Esophagus muscularis mucosa (tissue), 4 donors: ENCODE results near the gene TMCC2. TPM values are rescaled to one million over a fixed set of nuclear protein-coding genes. Genes with fewer than 3 reads are reported as not detected.
"Not testable (repeated sequence)": the region's sequence is repeated elsewhere in the genome, so short reads cannot be mapped to it uniquely, and the experiment has no call there.

Experiments
- DNase-seq: peaks from one replicate; pipeline ENCODE4 v3.0.0-alpha.2; 2017; ENCODE audit errors: extremely low spot score
- H3K27ac ChIP-seq, 4 donors: fragments of 200-600 bp; sonication (generic); replicated peaks in 1 of 4; 1 replicate in 3 of 4; 2 replicates in 1 of 4; pipeline ENCODE4 v1.5.1; 2016 to 2019; ENCODE audit warnings: mild to moderate bottlenecking in 1 of 4
- H3K27me3 ChIP-seq, 4 donors: fragments of 200-600 bp; sonication (generic); one replicate each; pipeline versions ENCODE4 v1.5.1 to v1.6.0; 2016 to 2019
- H3K36me3 ChIP-seq, 4 donors: fragments of 200-600 bp; sonication (generic); one replicate each; pipeline ENCODE4 v1.5.1; 2016 to 2019
- H3K4me1 ChIP-seq, 4 donors: fragments of 200-600 bp; sonication (generic); one replicate each; pipeline ENCODE4 v1.5.1; 2016 to 2019
- H3K4me3 ChIP-seq, 4 donors: fragments of 200-600 bp; sonication (generic); 1 replicate in 2 of 4; 2 replicates in 2 of 4; pipeline ENCODE4 v1.5.1; 2016 to 2019; ENCODE audit warnings: mild to moderate bottlenecking in 4 of 4, moderate library complexity in 1 of 4
- H3K9me3 ChIP-seq, 4 donors: fragments of 200-600 bp; sonication (generic); 1 replicate in 3 of 4; 2 replicates in 1 of 4; pipeline ENCODE4 v1.5.1; 2016 to 2019
- EP300 ChIP-seq: sonication (generic); formaldehyde crosslinking; IDR thresholded peaks from one replicate; pipeline ENCODE4 v1.6.1; 2017; ENCODE audit warnings: antibody characterized with exemption
- POLR2A ChIP-seq: fragments of 450-650 bp; IDR thresholded peaks from one replicate; pipeline ENCODE4 v1.6.1; 2017; ENCODE audit warnings: antibody characterized with exemption, moderate library complexity, mild to moderate bottlenecking, low read depth
- POLR2AphosphoS5 ChIP-seq, 2 donors: sonication (generic); formaldehyde crosslinking; IDR thresholded peaks; one replicate each; pipeline ENCODE4 v1.6.1; 2017; ENCODE audit warnings: antibody characterized with exemption in 2 of 2
- WGBS: methylation state at CpG from one replicate; pipeline ENCODE4 v1.1.5; 2018; 5-methylcytosine and 5-hydroxymethylcytosine counted together
- intact Hi-C: fragments of 100-400 bp; cut with DNase I; formaldehyde crosslinking; loops from one replicate; pipeline ENCODE4 v1.15.1; 2023
- total RNA-seq, 4 donors: library from RNA; depleted of rRNA; stranded (reverse); fragments of >200 nt; gene quantifications; one replicate each; pipeline versions ENCODE4 v1.1.0 to v1.2.1, GENCODE V29; 2016
- TF ChIP-seq, protein P1 (sequence below), 3 experiments: fragments of 200-600 bp in 2 of 3; fragments of 450-650 bp in 1 of 3; sonication (generic) in 2 of 3; IDR thresholded peaks; one replicate each; pipeline ENCODE4 v1.5.1; 2017 to 2019; ENCODE audit warnings: antibody characterized with exemption in 3 of 3, mild to moderate bottlenecking in 2 of 3, moderate library complexity in 1 of 3

Gene TMCC2
- total RNA-seq, 4 donors from 2014 or later: 4.1 to 8.2 (median 5.9) TPM

GRCh38 chr1:205293350-205294074, 65.8 kb downstream of the TMCC2 start:
- peak overlapping the region in 3 of 4 donors; percentile 5 to 24 (median 9) for H3K27ac ChIP-seq
- intact Hi-C loops: no loop called here
- H3K4me3 ChIP-seq: no peak overlapping the region
- H3K4me1 ChIP-seq: peaks cover 14 to 18% (median 16%) of the 10 kb centered on the region in 4 donors
- H3K36me3 ChIP-seq: no peaks in the 10 kb centered on the region
- H3K9me3 ChIP-seq: no peaks in the 10 kb centered on the region
- 94% methylated on average over 8 of the region's 10 CpGs for WGBS
- no peaks in the 10 kb centered on the region for H3K27me3 ChIP-seq
- TF ChIP-seq POLR2AphosphoS5 (IDR thresholded peaks at IDR 0.05) (no peak), EP300 (no peak), POLR2A (no peak)
- TF ChIP-seq, protein P1, sequence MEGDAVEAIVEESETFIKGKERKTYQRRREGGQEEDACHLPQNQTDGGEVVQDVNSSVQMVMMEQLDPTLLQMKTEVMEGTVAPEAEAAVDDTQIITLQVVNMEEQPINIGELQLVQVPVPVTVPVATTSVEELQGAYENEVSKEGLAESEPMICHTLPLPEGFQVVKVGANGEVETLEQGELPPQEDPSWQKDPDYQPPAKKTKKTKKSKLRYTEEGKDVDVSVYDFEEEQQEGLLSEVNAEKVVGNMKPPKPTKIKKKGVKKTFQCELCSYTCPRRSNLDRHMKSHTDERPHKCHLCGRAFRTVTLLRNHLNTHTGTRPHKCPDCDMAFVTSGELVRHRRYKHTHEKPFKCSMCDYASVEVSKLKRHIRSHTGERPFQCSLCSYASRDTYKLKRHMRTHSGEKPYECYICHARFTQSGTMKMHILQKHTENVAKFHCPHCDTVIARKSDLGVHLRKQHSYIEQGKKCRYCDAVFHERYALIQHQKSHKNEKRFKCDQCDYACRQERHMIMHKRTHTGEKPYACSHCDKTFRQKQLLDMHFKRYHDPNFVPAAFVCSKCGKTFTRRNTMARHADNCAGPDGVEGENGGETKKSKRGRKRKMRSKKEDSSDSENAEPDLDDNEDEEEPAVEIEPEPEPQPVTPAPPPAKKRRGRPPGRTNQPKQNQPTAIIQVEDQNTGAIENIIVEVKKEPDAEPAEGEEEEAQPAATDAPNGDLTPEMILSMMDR (IDR thresholded peaks at IDR 0.05): no peak
- DNase-seq: no peak

- H3K36me3 ChIP-seq: no peaks in the 10 kb centered on the region
- no peak overlapping the region for H3K4me3 ChIP-seq
- no peak for DNase-seq
- peaks cover 14 to 18% (median 16%) of the 10 kb centered on the region in 4 donors for H3K4me1 ChIP-seq
- TF ChIP-seq, protein P1 (IDR thresholded peaks at IDR 0.05): no peak
- TF ChIP-seq POLR2AphosphoS5 (IDR thresholded peaks at IDR 0.05): peak in 1 of 2 donors; percentile 6
- H3K27ac ChIP-seq: peak overlapping the region; percentile 5 to 37 (median 16)
- 42% methylated on average over 4 of the region's 6 CpGs for WGBS
- H3K27me3 ChIP-seq: no peaks in the 10 kb centered on the region
- intact Hi-C loops: no loop called here
- H3K9me3 ChIP-seq: no peaks in the 10 kb centered on the region
Measured at GRCh38 chr1:205294175-205294917, 66.6 kb downstream of the TMCC2 start.

DNA sequence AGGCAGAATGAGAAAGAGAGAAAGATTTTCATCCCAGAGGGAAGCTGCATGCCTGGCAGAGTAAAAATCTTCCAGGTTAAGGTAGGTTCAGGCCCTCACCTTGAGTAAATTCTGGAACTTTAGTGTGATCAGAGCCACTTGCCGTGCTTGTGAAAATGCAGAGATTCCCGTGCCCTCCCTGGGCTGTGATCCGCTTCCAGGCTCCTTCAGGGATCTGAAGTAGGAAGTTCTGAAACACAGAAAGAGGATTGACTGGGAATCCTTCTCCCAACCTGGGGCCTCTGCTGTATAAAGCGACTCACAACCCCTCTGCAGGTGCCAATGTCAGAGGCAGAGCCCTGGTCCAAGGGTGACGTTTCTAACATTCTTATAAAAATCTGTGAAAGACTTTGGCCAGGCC, 67.2 kb downstream of the TMCC2 start:
- Histone ChIP-seq H3K27me3 (no peaks in the 10 kb centered on the region), H3K9me3 (no peaks in the 10 kb centered on the region), H3K4me3 (no peak overlapping the region), H3K4me1 (peaks cover 14 to 18% (median 16%) of the 10 kb centered on the region in 4 donors), H3K27ac (peak overlapping the region; percentile 0 to 37 (median 16)), H3K36me3 (no peaks in the 10 kb centered on the region)
- TF ChIP-seq POLR2A (no peak), POLR2AphosphoS5 (IDR thresholded peaks at IDR 0.05) (no peak), EP300 (no peak)
- TF ChIP-seq, protein P1 (IDR thresholded peaks at IDR 0.05): no peak
- intact Hi-C loops: no loop called here
- 86% methylated on average over 5 of the region's 5 CpGs for WGBS
- DNase-seq: no peak

GRCh38 chr1:205296154-205296553, 68.4 kb downstream of the TMCC2 start:
- no peak overlapping the region for H3K4me3 ChIP-seq
- WGBS: 90% methylated on average over 2 of the region's 2 CpGs
- H3K36me3 ChIP-seq: no peaks in the 10 kb centered on the region
- no peak for DNase-seq
- no peak overlapping the region for H3K27ac ChIP-seq
- intact Hi-C loops: no loop called here
- H3K4me1 ChIP-seq: peaks cover 15 to 21% (median 19%) of the 10 kb centered on the region in 4 donors
- no peaks in the 10 kb centered on the region for H3K9me3 ChIP-seq
- no peaks in the 10 kb centered on the region for H3K27me3 ChIP-seq
- TF ChIP-seq POLR2A: no peak
- TF ChIP-seq, protein P1 (IDR thresholded peaks at IDR 0.05): no peak
- TF ChIP-seq POLR2AphosphoS5 (IDR thresholded peaks at IDR 0.05): no peak
- TF ChIP-seq EP300: no peak

DNA sequence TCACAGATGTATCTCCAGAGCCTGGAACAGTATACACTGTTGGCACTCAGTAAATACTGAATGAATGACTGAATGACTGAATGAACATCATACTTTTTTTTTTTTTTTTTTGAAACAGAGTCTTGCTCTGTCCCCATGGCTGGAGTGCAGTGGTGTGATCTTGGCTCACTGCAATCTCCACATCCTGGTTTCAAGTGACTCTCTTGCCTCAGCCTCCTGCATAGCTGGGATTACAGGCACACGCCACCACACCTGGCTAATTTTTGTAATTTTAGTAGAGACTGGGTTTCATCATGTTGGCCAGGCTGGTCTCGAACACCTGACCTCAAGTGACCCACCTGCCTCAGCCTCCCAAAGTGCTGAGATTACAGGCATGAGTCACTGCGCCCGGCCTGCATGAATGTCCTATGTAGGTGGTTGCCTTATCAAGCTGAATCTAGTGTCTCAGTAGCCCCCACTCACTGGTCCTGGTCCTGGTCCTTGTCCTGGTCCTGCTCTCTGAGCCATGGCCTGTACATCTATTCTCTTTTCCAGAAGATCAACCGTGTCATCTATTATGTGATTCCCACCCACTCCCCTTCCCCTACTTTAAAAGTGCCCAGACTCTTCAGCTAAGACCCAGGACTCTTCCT, 69.9 kb downstream of the TMCC2 start:
- H3K27ac ChIP-seq, DNase-seq, intact Hi-C loops, H3K27me3 ChIP-seq, H3K4me3 ChIP-seq, H3K36me3 ChIP-seq, H3K9me3 ChIP-seq: not testable (repeated sequence)
- H3K4me1 ChIP-seq: peaks cover 20 to 31% (median 29%) of the 10 kb centered on the region in 4 donors
- WGBS: 87% methylated on average over 4 of the region's 5 CpGs
